Stimulated activated CD8-positive, alpha-beta memory T cell treated with anti-CD3 and anti-CD28 coated beads, Interleukin-12 subunit alpha, Interleukin-12 subunit beta, amount 100 ng/mL, for 1 hour (primary cell): Measurements from ENCODE around the gene ENHO.

Experiments
- DNase-seq: peaks from one replicate; pipeline ENCODE4 v3.0.0-alpha.2; 2020; ENCODE audit warnings: low read depth

ENHO gene

GRCh38 chr9:34522971-34523797, at the start of gene ENHO:
TSS of gene ENHO (minus strand) at chr9:34522990. CDS start at chr9:34521695, 1,295 bp downstream.
- peak; percentile 75 for DNase-seq

GRCh38 chr9:34572092-34572491, 49.3 kb upstream of the ENHO start:
- no peak for DNase-seq

GRCh38 chr9:34571481-34571810, 48.7 kb upstream of the ENHO start:
- no peak for DNase-seq

- DNase-seq: no peak
Measured at GRCh38 chr9:34570809-34571480, 48.2 kb upstream of the ENHO start.

GRCh38 chr9:34570376-34570775, 47.6 kb upstream of the ENHO start:
- DNase-seq: no peak

- DNase-seq: no peak
Measured at GRCh38 chr9:34568774-34569173, 46.0 kb upstream of the ENHO start.

GRCh38 chr9:34568133-34568532, 45.3 kb upstream of the ENHO start:
- no peak for DNase-seq

GRCh38 chr9:34566972-34567371, 44.2 kb upstream of the ENHO start:
- DNase-seq: no peak

GRCh38 chr9:34566322-34566721, 43.5 kb upstream of the ENHO start:
- DNase-seq: no peak

GRCh38 chr9:34565856-34566255, 43.1 kb upstream of the ENHO start:
- DNase-seq: no peak

GRCh38 chr9:34564617-34565016, 41.8 kb upstream of the ENHO start:
- DNase-seq: no peak

GRCh38 chr9:34563262-34563661, 40.5 kb upstream of the ENHO start:
- DNase-seq: no peak

GRCh38 chr9:34562135-34562745, 39.5 kb upstream of the ENHO start:
- DNase-seq: no peak

- DNase-seq: no peak
Measured at GRCh38 chr9:34560599-34561214, 37.9 kb upstream of the ENHO start.

- DNase-seq: no peak
Measured at GRCh38 chr9:34559624-34560455, 37.0 kb upstream of the ENHO start.

GRCh38 chr9:34558919-34559623, 36.3 kb upstream of the ENHO start:
- DNase-seq: no peak

GRCh38 chr9:34558364-34558763, 35.6 kb upstream of the ENHO start:
- DNase-seq: no peak

GRCh38 chr9:34557426-34558321, 34.9 kb upstream of the ENHO start:
- DNase-seq: no peak

- no peak for DNase-seq
Measured at GRCh38 chr9:34556949-34557348, 34.2 kb upstream of the ENHO start.

GRCh38 chr9:34555936-34556525, 33.2 kb upstream of the ENHO start:
- DNase-seq: no peak
